HEK293 (cell line): Measurements from ENCODE around the gene SH3GL2.

Experiments
- MYNN ChIP-seq: fragments of 450-650 bp; formaldehyde crosslinking; IDR thresholded peaks from 2 replicates; pipeline ENCODE4 v1.5.1; 2016; ENCODE audit warnings: missing biosample characterization, missing genetic modification characterization, borderline replicate concordance
- ZNF112 ChIP-seq: fragments of 450-650 bp; formaldehyde crosslinking; IDR thresholded peaks from 2 replicates; pipeline ENCODE4 v1.5.0; 2017; ENCODE audit warnings: missing biosample characterization, missing genetic modification characterization
- ZNF169 ChIP-seq: fragments of 450-650 bp; formaldehyde crosslinking; IDR thresholded peaks from 2 replicates; pipeline ENCODE4 v1.5.1; 2016; ENCODE audit warnings: missing biosample characterization, missing genetic modification characterization
- ZNF23 ChIP-seq: fragments of 450-650 bp; formaldehyde crosslinking; IDR thresholded peaks from 2 replicates; pipeline ENCODE4 v1.5.1; 2016; ENCODE audit warnings: missing biosample characterization, missing genetic modification characterization, borderline replicate concordance
- ZNF37A ChIP-seq: fragments of 450-650 bp; IDR thresholded peaks from 2 replicates; pipeline ENCODE4 v1.5.1; 2018; ENCODE audit warnings: missing biosample characterization, missing genetic modification characterization
- ZNF416 ChIP-seq: fragments of 450-650 bp; formaldehyde crosslinking; IDR thresholded peaks from 2 replicates; pipeline ENCODE4 v1.5.1; 2016; ENCODE audit warnings: missing biosample characterization, missing genetic modification characterization
- ZNF510 ChIP-seq: fragments of 450-650 bp; formaldehyde crosslinking; IDR thresholded peaks from 2 replicates; pipeline ENCODE4 v1.5.1; 2018; ENCODE audit warnings: mild to moderate bottlenecking, missing genetic modification characterization, missing biosample characterization; ENCODE audit not compliant: insufficient replicate concordance
- ZNF654 ChIP-seq: fragments of 450-650 bp; formaldehyde crosslinking; IDR thresholded peaks from 2 replicates; pipeline ENCODE4 v1.5.1; 2016; ENCODE audit warnings: low read depth, missing biosample characterization, missing genetic modification characterization
- ZNF76 ChIP-seq: fragments of 450-650 bp; formaldehyde crosslinking; IDR thresholded peaks from 2 replicates; pipeline ENCODE4; 2016; ENCODE audit warnings: low read depth, missing biosample characterization, missing genetic modification characterization, borderline replicate concordance
- TF ChIP-seq, protein P1 (sequence below): fragments of 450-650 bp; formaldehyde crosslinking; IDR thresholded peaks from 2 replicates; pipeline ENCODE4 v1.5.1; 2016; ENCODE audit warnings: missing biosample characterization, missing genetic modification characterization
- TF ChIP-seq, protein P2 (sequence below): fragments of 450-650 bp; formaldehyde crosslinking; IDR thresholded peaks from 2 replicates; pipeline ENCODE4 v1.5.1; 2016; ENCODE audit warnings: missing biosample characterization, missing genetic modification characterization

DNA sequence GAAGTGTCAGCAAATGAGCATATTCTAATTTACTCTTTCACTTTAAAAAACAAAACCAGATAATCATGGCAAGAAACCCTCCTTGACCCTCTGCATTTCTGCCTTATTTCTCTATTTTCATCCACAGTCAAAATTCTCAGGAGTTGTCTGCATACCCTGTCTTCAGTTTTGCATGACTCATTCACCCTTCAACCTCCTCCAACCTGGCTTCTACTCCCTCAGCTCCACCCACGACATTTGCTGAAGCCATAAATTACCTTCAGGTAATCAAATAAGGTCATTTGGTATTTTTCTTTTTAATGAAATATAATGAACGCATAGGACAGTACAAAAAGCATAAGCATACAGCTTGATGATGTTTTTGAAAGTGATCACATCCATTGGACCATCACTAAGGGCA is 27.8 kb upstream of the SH3GL2 start:
- TF ChIP-seq ZNF169 (tag by site-specific recombination) (no peak), ZNF76 (tag by site-specific recombination) (no peak), ZNF510 (tag by site-specific recombination) (no peak), ZNF112 (no peak), ZNF416 (no peak), MYNN (tag by site-specific recombination) (no peak), ZNF654 (no peak), ZNF23 (tag by site-specific recombination) (no peak), ZNF37A (tag by site-specific recombination) (no peak)
- TF ChIP-seq, protein P1, sequence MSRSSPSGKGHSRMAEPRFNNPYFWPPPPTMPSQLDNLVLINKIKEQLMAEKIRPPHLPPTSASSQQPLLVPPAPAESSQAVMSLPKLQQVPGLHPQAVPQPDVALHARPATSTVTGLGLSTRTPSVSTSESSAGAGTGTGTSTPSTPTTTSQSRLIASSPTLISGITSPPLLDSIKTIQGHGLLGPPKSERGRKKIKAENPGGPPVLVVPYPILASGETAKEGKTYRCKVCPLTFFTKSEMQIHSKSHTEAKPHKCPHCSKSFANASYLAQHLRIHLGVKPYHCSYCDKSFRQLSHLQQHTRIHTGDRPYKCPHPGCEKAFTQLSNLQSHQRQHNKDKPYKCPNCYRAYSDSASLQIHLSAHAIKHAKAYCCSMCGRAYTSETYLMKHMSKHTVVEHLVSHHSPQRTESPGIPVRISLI, result no peak
- TF ChIP-seq, protein P2, sequence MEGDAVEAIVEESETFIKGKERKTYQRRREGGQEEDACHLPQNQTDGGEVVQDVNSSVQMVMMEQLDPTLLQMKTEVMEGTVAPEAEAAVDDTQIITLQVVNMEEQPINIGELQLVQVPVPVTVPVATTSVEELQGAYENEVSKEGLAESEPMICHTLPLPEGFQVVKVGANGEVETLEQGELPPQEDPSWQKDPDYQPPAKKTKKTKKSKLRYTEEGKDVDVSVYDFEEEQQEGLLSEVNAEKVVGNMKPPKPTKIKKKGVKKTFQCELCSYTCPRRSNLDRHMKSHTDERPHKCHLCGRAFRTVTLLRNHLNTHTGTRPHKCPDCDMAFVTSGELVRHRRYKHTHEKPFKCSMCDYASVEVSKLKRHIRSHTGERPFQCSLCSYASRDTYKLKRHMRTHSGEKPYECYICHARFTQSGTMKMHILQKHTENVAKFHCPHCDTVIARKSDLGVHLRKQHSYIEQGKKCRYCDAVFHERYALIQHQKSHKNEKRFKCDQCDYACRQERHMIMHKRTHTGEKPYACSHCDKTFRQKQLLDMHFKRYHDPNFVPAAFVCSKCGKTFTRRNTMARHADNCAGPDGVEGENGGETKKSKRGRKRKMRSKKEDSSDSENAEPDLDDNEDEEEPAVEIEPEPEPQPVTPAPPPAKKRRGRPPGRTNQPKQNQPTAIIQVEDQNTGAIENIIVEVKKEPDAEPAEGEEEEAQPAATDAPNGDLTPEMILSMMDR (tag by site-specific recombination), result no peak
